ENCODE results near the gene FBXO17.
A peak's percentile ranks its signal among the peaks of the same experiment; 100 is the strongest.
"Not testable (repeated sequence)": the region's sequence is repeated elsewhere in the genome, so short reads cannot be mapped to it uniquely, and the experiment has no call there.

FBXO17 gene

GRCh38 chr19:38942471-38943181 is 32.9 kb downstream of the FBXO17 start:
- DNase-seq (ENCODE audit: low read depth in 2 of 2): no peak

GRCh38 chr19:38941979-38942378 is 33.6 kb downstream of the FBXO17 start:
- no peak for DNase-seq (ENCODE audit: low read depth in 2 of 2)

GRCh38 chr19:38941466-38941865 is 34.1 kb downstream of the FBXO17 start:
- DNase-seq (ENCODE audit: low read depth in 2 of 2): not testable (repeated sequence)

- no peak for DNase-seq (ENCODE audit: low read depth in 2 of 2)
Observed at GRCh38 chr19:38939957-38940356, 35.6 kb downstream of the FBXO17 start.

GRCh38 chr19:38933544-38933943 is 42.0 kb downstream of the FBXO17 start:
- DNase-seq (ENCODE audit: low read depth in 2 of 2): no peak

- no peak for DNase-seq (ENCODE audit: low read depth in 2 of 2)
Observed at GRCh38 chr19:38932425-38933179, 42.9 kb downstream of the FBXO17 start.

- DNase-seq (ENCODE audit: low read depth in 2 of 2): no peak
Observed at GRCh38 chr19:38931521-38931793, 44.1 kb downstream of the FBXO17 start.

- DNase-seq (ENCODE audit: low read depth in 2 of 2): peak; percentile 96 to 97
Observed at GRCh38 chr19:38930776-38931520, 44.6 kb downstream of the FBXO17 start, which contains the start of gene MRPS12. Gene MRPS12 (plus strand): TSS chr19:38930944. CDS start chr19:38931295, 351 bp downstream.

GRCh38 chr19:38929929-38930775 is 45.4 kb downstream of the FBXO17 start, which contains the start of gene SARS2:
Gene SARS2 (minus strand): TSS chr19:38930763. CDS start chr19:38930736, 27 bp downstream.
- peak; percentile 76 to 79 for DNase-seq (ENCODE audit: low read depth in 2 of 2)

- no peak for DNase-seq (ENCODE audit: low read depth in 2 of 2)
Observed at GRCh38 chr19:38928391-38929001, 47.0 kb downstream of the FBXO17 start.

GRCh38 chr19:38924388-38924787 is 51.2 kb downstream of the FBXO17 start:
- DNase-seq (ENCODE audit: low read depth in 2 of 2): no peak

GRCh38 chr19:38922482-38922881 is 53.1 kb downstream of the FBXO17 start:
- no peak for DNase-seq (ENCODE audit: low read depth in 2 of 2)

- no peak for DNase-seq (ENCODE audit: low read depth in 2 of 2)
Observed at GRCh38 chr19:38921420-38922274, 53.9 kb downstream of the FBXO17 start.

- DNase-seq (ENCODE audit: low read depth in 2 of 2): no peak
Observed at GRCh38 chr19:38920602-38921419, 54.7 kb downstream of the FBXO17 start.

- no peak for DNase-seq (ENCODE audit: low read depth in 2 of 2)
Observed at GRCh38 chr19:38919837-38920601, 55.5 kb downstream of the FBXO17 start.

GRCh38 chr19:38918526-38918925 is 57.0 kb downstream of the FBXO17 start:
- DNase-seq (ENCODE audit: low read depth in 2 of 2): no peak

GRCh38 chr19:38917921-38918491 is 57.5 kb downstream of the FBXO17 start:
- no peak for DNase-seq (ENCODE audit: low read depth in 2 of 2)

GRCh38 chr19:38917516-38917915 is 58.0 kb downstream of the FBXO17 start:
- DNase-seq (ENCODE audit: low read depth in 2 of 2): no peak
